A172 (cell line): Measurements from ENCODE around the gene SPSB3. TPM values are rescaled to one million over a fixed set of nuclear protein-coding genes. Genes with fewer than 3 reads are reported as not detected.

ENCODE experiments used
- DNase-seq: peaks from one replicate; pipeline ENCODE4 v3.0.0-alpha.2; 2015; ENCODE audit warnings: low spot score
- total RNA-seq: library from RNA; depleted of rRNA; stranded (reverse); fragments of >200 nt; shearing (Covaris generic); gene quantifications from 2 replicates; pipeline ENCODE4 v1.2.3, GENCODE V29; 2014

SPSB3 gene
- total RNA-seq, 1 experiment from 2014 or later, result 36.7 TPM

- no peak for DNase-seq
Observed at GRCh38 chr16:1788708-1789100, 6.3 kb upstream of the SPSB3 start.

- DNase-seq, result no peak
Observed at GRCh38 chr16:1788095-1788707, 5.8 kb upstream of the SPSB3 start.

GRCh38 chr16:1787322-1788094 is 5.1 kb upstream of the SPSB3 start:
- DNase-seq, result no peak

GRCh38 chr16:1787056-1787321 is 4.6 kb upstream of the SPSB3 start:
- no peak for DNase-seq

GRCh38 chr16:1786242-1787055 is 4.1 kb upstream of the SPSB3 start:
- DNase-seq, result no peak

GRCh38 chr16:1785846-1786170 is 3.4 kb upstream of the SPSB3 start:
- DNase-seq, result no peak

- no peak for DNase-seq
Observed at GRCh38 chr16:1784977-1785845, 2.8 kb upstream of the SPSB3 start.

GRCh38 chr16:1781758-1782407 is 488 bp downstream of the SPSB3 start:
- peak; percentile 21 for DNase-seq

- no peak for DNase-seq
Observed at GRCh38 chr16:1781254-1781653, 1.1 kb downstream of the SPSB3 start.

GRCh38 chr16:1780677-1781072 is 1.7 kb downstream of the SPSB3 start:
- DNase-seq, result no peak

- DNase-seq, result no peak
Observed at GRCh38 chr16:1779741-1780676, 2.4 kb downstream of the SPSB3 start.

- no peak for DNase-seq
Observed at GRCh38 chr16:1779234-1779701, 3.1 kb downstream of the SPSB3 start.

- no peak for DNase-seq
Observed at GRCh38 chr16:1778200-1779179, 3.9 kb downstream of the SPSB3 start.

- no peak for DNase-seq
Observed at GRCh38 chr16:1777375-1778199, 4.8 kb downstream of the SPSB3 start.

- DNase-seq, result no peak
Observed at GRCh38 chr16:1776991-1777374, 5.4 kb downstream of the SPSB3 start.

GRCh38 chr16:1776672-1776955 is 5.8 kb downstream of the SPSB3 start:
- no peak for DNase-seq

GRCh38 chr16:1775846-1776671 is 6.3 kb downstream of the SPSB3 start:
- no peak for DNase-seq
